Activated CD4-positive, alpha-beta T cell treated with anti-CD3 and anti-CD28 coated beads, Interleukin-2, amount 50 U/mL, for 1 hour (primary cell): ENCODE data around the gene E2F1.
A peak's percentile ranks its signal among the peaks of the same experiment; 100 is the strongest.
"Not testable (repeated sequence)": the region's sequence is repeated elsewhere in the genome, so short reads cannot be mapped to it uniquely, and the experiment has no call there.

ENCODE experiments used
- DNase-seq: peaks from one replicate; pipeline ENCODE4 v3.0.0-alpha.2; 2020

E2F1 gene

GRCh38 chr20:33710681-33711445, 24.7 kb upstream of the E2F1 start:
- no peak for DNase-seq

- DNase-seq: no peak
Measured at GRCh38 chr20:33709905-33710541, 23.8 kb upstream of the E2F1 start.

- no peak for DNase-seq
Measured at GRCh38 chr20:33709398-33709797, 23.2 kb upstream of the E2F1 start.

- no peak for DNase-seq
Measured at GRCh38 chr20:33707668-33708067, 21.5 kb upstream of the E2F1 start.

- DNase-seq: no peak
Measured at GRCh38 chr20:33704197-33704924, 18.2 kb upstream of the E2F1 start.

GRCh38 chr20:33703498-33704137, 17.4 kb upstream of the E2F1 start:
- no peak for DNase-seq

- DNase-seq: no peak
Measured at GRCh38 chr20:33702861-33703260, 16.7 kb upstream of the E2F1 start.

- no peak for DNase-seq
Measured at GRCh38 chr20:33701629-33702450, 15.7 kb upstream of the E2F1 start.

GRCh38 chr20:33700696-33701441, 14.7 kb upstream of the E2F1 start:
- DNase-seq: not testable (repeated sequence)

GRCh38 chr20:33698966-33699365, 12.8 kb upstream of the E2F1 start:
- not testable (repeated sequence) for DNase-seq

- DNase-seq: no peak
Measured at GRCh38 chr20:33697129-33697528, 10.9 kb upstream of the E2F1 start.

- DNase-seq: no peak
Measured at GRCh38 chr20:33696448-33696847, 10.3 kb upstream of the E2F1 start.

GRCh38 chr20:33694639-33695012, 8.4 kb upstream of the E2F1 start:
- no peak for DNase-seq

GRCh38 chr20:33693741-33694638, 7.8 kb upstream of the E2F1 start:
- no peak for DNase-seq

GRCh38 chr20:33693289-33693688, 7.1 kb upstream of the E2F1 start:
- no peak for DNase-seq

- DNase-seq: peak; percentile 50
Measured at GRCh38 chr20:33689973-33690372, 3.8 kb upstream of the E2F1 start.

GRCh38 chr20:33689493-33689892, 3.3 kb upstream of the E2F1 start:
- no peak for DNase-seq

- DNase-seq: no peak
Measured at GRCh38 chr20:33688938-33689424, 2.8 kb upstream of the E2F1 start.

GRCh38 chr20:33687993-33688937, 2.1 kb upstream of the E2F1 start:
- DNase-seq: no peak
